ENCODE measurements around the gene LELP1. TPM values are rescaled to one million over a fixed set of nuclear protein-coding genes. Genes with fewer than 3 reads are reported as not detected.

Gene LELP1
- total and polyA plus RNA-seq, 4 donors: not detected

- no peak overlapping the region for H3K27ac ChIP-seq (ENCODE audit: low read depth in 1 of 2, low read length in 2 of 2)
- no peak overlapping the region for H3K4me3 ChIP-seq (ENCODE audit: low read length in 2 of 2)
- intact Hi-C loops (cut with DNase I): no loop called here
- H3K9me3 ChIP-seq (ENCODE audit: control insufficient read depth, low read length): peaks cover 4% of the 10 kb centered on the region
- 52 to 61% methylated on average over 3 of the region's 3 CpGs for WGBS, 2 donors
- no peaks in the 10 kb centered on the region for H3K4me1 ChIP-seq (ENCODE audit: control insufficient read depth in 1 of 2, insufficient read depth in 2 of 2, low read length in 2 of 2)
- no peak for DNase-seq
- H3K36me3 ChIP-seq (ENCODE audit: control insufficient read depth in 1 of 2, insufficient read depth in 2 of 2, low read length in 1 of 2): no peaks in the 10 kb centered on the region
- no peaks in the 10 kb centered on the region for H3K27me3 ChIP-seq (ENCODE audit: control insufficient read depth in 1 of 2, insufficient read depth in 2 of 2, low read length in 1 of 2)
- ATAC-seq (ENCODE audit: low FRiP score): no peak
Observed at GRCh38 chr1:153194331-153195050, 8.7 kb upstream of the LELP1 start.

GRCh38 chr1:153195216-153195615 is 8.0 kb upstream of the LELP1 start:
- Histone ChIP-seq H3K9me3 (ENCODE audit: control insufficient read depth, low read length) (peaks cover 4% of the 10 kb centered on the region), H3K4me1 (ENCODE audit: control insufficient read depth in 1 of 2, insufficient read depth in 2 of 2, low read length in 2 of 2) (no peaks in the 10 kb centered on the region), H3K36me3 (ENCODE audit: control insufficient read depth in 1 of 2, insufficient read depth in 2 of 2, low read length in 1 of 2) (no peaks in the 10 kb centered on the region), H3K27me3 (ENCODE audit: control insufficient read depth in 1 of 2, insufficient read depth in 2 of 2, low read length in 1 of 2) (no peaks in the 10 kb centered on the region), H3K4me3 (ENCODE audit: low read length in 2 of 2) (no peak overlapping the region), H3K27ac (ENCODE audit: low read depth in 1 of 2, low read length in 2 of 2) (no peak overlapping the region)
- intact Hi-C loops (cut with DNase I): no loop called here
- ATAC-seq (ENCODE audit: low FRiP score) (no peak), DNase-seq (no peak)
- 69 to 73% methylated on average over 4 of the region's 4 CpGs for WGBS, 2 donors

- peak; percentile 50 for ATAC-seq (ENCODE audit: low FRiP score)
- 40 to 55% methylated on average over 4 of the region's 4 CpGs for WGBS, 2 donors
Observed at GRCh38 chr1:153202006-153202405, 1.2 kb upstream of the LELP1 start.

GRCh38 chr1:153206631-153207030 is 3.4 kb downstream of the LELP1 start:
- Histone ChIP-seq H3K36me3 (ENCODE audit: control insufficient read depth in 1 of 2, insufficient read depth in 2 of 2, low read length in 1 of 2) (no peaks in the 10 kb centered on the region), H3K4me3 (ENCODE audit: low read length in 2 of 2) (no peak overlapping the region), H3K27ac (ENCODE audit: low read depth in 1 of 2, low read length in 2 of 2) (no peak overlapping the region), H3K4me1 (ENCODE audit: control insufficient read depth in 1 of 2, insufficient read depth in 2 of 2, low read length in 2 of 2) (no peaks in the 10 kb centered on the region), H3K27me3 (ENCODE audit: control insufficient read depth in 1 of 2, insufficient read depth in 2 of 2, low read length in 1 of 2) (no peaks in the 10 kb centered on the region), H3K9me3 (ENCODE audit: control insufficient read depth, low read length) (no peaks in the 10 kb centered on the region)
- ATAC-seq (ENCODE audit: low FRiP score): no peak
- DNase-seq: no peak
- WGBS, 2 donors: 86 to 87% methylated on average over 9 of the region's 9 CpGs
- intact Hi-C loops (cut with DNase I): no loop called here

More at GRCh38 chr1:153202006-153202405, 1.2 kb upstream of the LELP1 start:
- no peak overlapping the region for H3K27ac ChIP-seq (ENCODE audit: low read depth in 1 of 2, low read length in 2 of 2)
- peaks cover 4% of the 10 kb centered on the region for H3K9me3 ChIP-seq (ENCODE audit: control insufficient read depth, low read length)
- DNase-seq: no peak
- no peaks in the 10 kb centered on the region for H3K4me1 ChIP-seq (ENCODE audit: control insufficient read depth in 1 of 2, insufficient read depth in 2 of 2, low read length in 2 of 2)
- no peak overlapping the region for H3K4me3 ChIP-seq (ENCODE audit: low read length in 2 of 2)
- no peaks in the 10 kb centered on the region for H3K27me3 ChIP-seq (ENCODE audit: control insufficient read depth in 1 of 2, insufficient read depth in 2 of 2, low read length in 1 of 2)
- intact Hi-C loops (cut with DNase I): no loop called here
- no peaks in the 10 kb centered on the region for H3K36me3 ChIP-seq (ENCODE audit: control insufficient read depth in 1 of 2, insufficient read depth in 2 of 2, low read length in 1 of 2)

DNA sequence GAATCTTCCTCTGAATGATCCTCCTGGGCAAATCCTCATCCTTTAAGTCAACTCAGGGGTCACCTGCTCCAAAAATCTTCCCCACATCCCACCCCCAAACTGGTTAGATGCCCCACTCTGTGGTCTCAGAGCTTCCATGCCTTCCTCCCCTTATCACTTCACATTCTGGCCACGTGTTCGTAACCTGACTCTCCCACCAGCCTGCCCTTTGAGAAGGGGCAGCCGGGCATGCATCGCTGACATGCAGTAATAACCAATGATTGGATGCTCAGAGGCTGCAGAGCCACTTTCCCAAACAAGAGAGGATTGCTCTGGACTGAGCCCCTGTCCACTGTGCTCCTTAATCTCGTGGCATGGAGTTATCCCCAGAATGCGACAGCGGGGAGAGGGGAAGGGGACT is 7.0 kb downstream of the LELP1 start:
- intact Hi-C loops (cut with DNase I): no loop called here
- H3K27me3 ChIP-seq (ENCODE audit: control insufficient read depth in 1 of 2, insufficient read depth in 2 of 2, low read length in 1 of 2): no peaks in the 10 kb centered on the region
- H3K9me3 ChIP-seq (ENCODE audit: control insufficient read depth, low read length): no peaks in the 10 kb centered on the region
- H3K4me1 ChIP-seq (ENCODE audit: control insufficient read depth in 1 of 2, insufficient read depth in 2 of 2, low read length in 2 of 2): no peaks in the 10 kb centered on the region
- no peak overlapping the region for H3K4me3 ChIP-seq (ENCODE audit: low read length in 2 of 2)
- no peak for DNase-seq
- H3K36me3 ChIP-seq (ENCODE audit: control insufficient read depth in 1 of 2, insufficient read depth in 2 of 2, low read length in 1 of 2): no peaks in the 10 kb centered on the region
- 41 to 44% methylated on average over 7 of the region's 7 CpGs for WGBS, 2 donors
- no peak for ATAC-seq (ENCODE audit: low FRiP score)
- no peak overlapping the region for H3K27ac ChIP-seq (ENCODE audit: low read depth in 1 of 2, low read length in 2 of 2)

DNA sequence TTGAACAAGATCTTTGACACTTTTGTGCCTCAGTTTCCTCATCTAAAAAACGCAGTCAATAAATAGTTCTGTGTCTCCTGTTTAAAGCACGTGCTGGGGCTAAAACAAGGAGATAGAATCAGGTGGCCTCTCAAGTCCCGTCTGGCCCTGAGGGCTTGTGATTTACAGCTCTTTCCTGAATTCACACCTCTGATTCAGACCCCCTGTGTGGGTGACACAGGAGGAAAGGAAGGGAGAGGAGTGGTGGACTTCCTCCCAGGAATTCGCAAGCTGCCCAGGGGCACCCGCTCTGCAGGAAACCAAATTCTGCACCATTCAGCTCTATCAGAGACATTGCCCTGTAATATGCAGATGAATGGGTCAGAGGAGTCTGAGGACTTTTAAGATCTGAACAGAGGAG is 9.0 kb downstream of the LELP1 start:
- intact Hi-C loops (cut with DNase I): no loop called here
- Histone ChIP-seq H3K4me3 (ENCODE audit: low read length in 2 of 2) (no peak overlapping the region), H3K27ac (ENCODE audit: low read depth in 1 of 2, low read length in 2 of 2) (no peak overlapping the region), H3K9me3 (ENCODE audit: control insufficient read depth, low read length) (no peaks in the 10 kb centered on the region), H3K27me3 (ENCODE audit: control insufficient read depth in 1 of 2, insufficient read depth in 2 of 2, low read length in 1 of 2) (no peaks in the 10 kb centered on the region), H3K4me1 (ENCODE audit: control insufficient read depth in 1 of 2, insufficient read depth in 2 of 2, low read length in 2 of 2) (no peaks in the 10 kb centered on the region), H3K36me3 (ENCODE audit: control insufficient read depth in 1 of 2, insufficient read depth in 2 of 2, low read length in 1 of 2) (no peaks in the 10 kb centered on the region)
- DNase-seq: no peak
- no peak for ATAC-seq (ENCODE audit: low FRiP score)
- WGBS, 2 donors: 51 to 56% methylated on average over 5 of the region's 5 CpGs

- H3K27me3 ChIP-seq (ENCODE audit: control insufficient read depth in 1 of 2, insufficient read depth in 2 of 2, low read length in 1 of 2): no peaks in the 10 kb centered on the region
- no peak overlapping the region for H3K27ac ChIP-seq (ENCODE audit: low read depth in 1 of 2, low read length in 2 of 2)
- H3K9me3 ChIP-seq (ENCODE audit: control insufficient read depth, low read length): no peaks in the 10 kb centered on the region
- ATAC-seq (ENCODE audit: low FRiP score) (no peak), DNase-seq (no peak)
- no peak overlapping the region for H3K4me3 ChIP-seq (ENCODE audit: low read length in 2 of 2)
- H3K4me1 ChIP-seq (ENCODE audit: control insufficient read depth in 1 of 2, insufficient read depth in 2 of 2, low read length in 2 of 2): no peaks in the 10 kb centered on the region
- intact Hi-C loops (cut with DNase I): no loop called here
- no peaks in the 10 kb centered on the region for H3K36me3 ChIP-seq (ENCODE audit: control insufficient read depth in 1 of 2, insufficient read depth in 2 of 2, low read length in 1 of 2)
- WGBS, 2 donors: 94 to 98% methylated on average over 4 of the region's 4 CpGs
Observed at GRCh38 chr1:153213519-153213918, 10.3 kb downstream of the LELP1 start.

GRCh38 chr1:153217212-153217611 is 14.0 kb downstream of the LELP1 start, which contains the start of gene PRR9:
TSS of gene PRR9 (plus strand) at chr1:153217584. CDS start at chr1:153218145, 561 bp downstream.
- Histone ChIP-seq H3K27ac (ENCODE audit: low read depth in 1 of 2, low read length in 2 of 2) (no peak within 1 kb of the TSS), H3K4me3 (ENCODE audit: low read length in 2 of 2) (no peak within 1 kb of the TSS), H3K27me3 (ENCODE audit: control insufficient read depth in 1 of 2, insufficient read depth in 2 of 2, low read length in 1 of 2) (no peaks in the 10 kb centered on the region), H3K36me3 (ENCODE audit: control insufficient read depth in 1 of 2, insufficient read depth in 2 of 2, low read length in 1 of 2) (no peaks in the 10 kb centered on the region), H3K9me3 (ENCODE audit: control insufficient read depth, low read length) (no peaks in the 10 kb centered on the region), H3K4me1 (ENCODE audit: control insufficient read depth in 1 of 2, insufficient read depth in 2 of 2, low read length in 2 of 2) (no peaks in the 10 kb centered on the region)
- ATAC-seq (ENCODE audit: low FRiP score) (no peak), DNase-seq (no peak)
- 77 to 83% methylated on average over 3 of the region's 3 CpGs for WGBS, 2 donors
- intact Hi-C loops (cut with DNase I): no loop called here

DNA sequence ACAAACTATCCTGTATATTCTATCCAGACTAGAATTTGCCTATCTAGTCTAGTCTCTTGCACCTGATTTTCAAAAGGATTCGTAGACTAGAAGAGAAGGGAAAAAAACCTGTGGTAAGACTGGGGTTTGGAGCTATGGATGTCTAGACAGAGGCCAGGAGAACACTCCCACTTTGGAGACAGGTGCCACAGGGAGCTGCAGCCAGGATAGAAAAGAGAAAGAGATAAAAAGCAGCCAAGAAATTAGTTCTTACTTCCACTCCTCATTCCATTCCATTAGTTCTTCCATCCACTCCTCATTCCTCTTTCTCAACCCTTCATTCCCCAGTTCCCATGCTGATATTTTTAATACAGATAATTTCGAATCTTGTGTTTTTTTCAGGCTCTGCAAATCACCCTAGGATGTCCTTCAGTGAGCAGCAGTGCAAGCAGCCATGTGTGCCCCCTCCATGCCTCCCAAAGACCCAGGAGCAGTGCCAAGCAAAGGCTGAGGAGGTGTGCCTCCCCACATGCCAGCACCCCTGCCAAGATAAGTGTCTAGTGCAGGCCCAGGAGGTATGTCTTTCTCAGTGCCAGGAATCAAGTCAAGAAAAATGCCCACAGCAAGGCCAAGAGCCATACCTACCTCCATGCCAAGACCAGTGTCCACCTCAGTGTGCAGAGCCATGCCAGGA is 14.7 kb downstream of the LELP1 start:
- Histone ChIP-seq H3K4me1 (ENCODE audit: control insufficient read depth in 1 of 2, insufficient read depth in 2 of 2, low read length in 2 of 2) (no peaks in the 10 kb centered on the region), H3K4me3 (ENCODE audit: low read length in 2 of 2) (no peak overlapping the region), H3K36me3 (ENCODE audit: control insufficient read depth in 1 of 2, insufficient read depth in 2 of 2, low read length in 1 of 2) (no peaks in the 10 kb centered on the region), H3K27ac (ENCODE audit: low read depth in 1 of 2, low read length in 2 of 2) (no peak overlapping the region), H3K27me3 (ENCODE audit: control insufficient read depth in 1 of 2, insufficient read depth in 2 of 2, low read length in 1 of 2) (no peaks in the 10 kb centered on the region), H3K9me3 (ENCODE audit: control insufficient read depth, low read length) (no peaks in the 10 kb centered on the region)
- WGBS, 2 donors: 57 to 59% methylated on average over 2 of the region's 2 CpGs
- DNase-seq (no peak), ATAC-seq (ENCODE audit: low FRiP score) (no peak)
- intact Hi-C loops (cut with DNase I): no loop called here

Measured in aorta (tissue), 5 donors.